Astrocyte of the spinal cord (primary cell): ENCODE measurements around the gene RHOBTB1.

Source experiments
- DNase-seq: peaks from one replicate; pipeline ENCODE4 v3.0.0; 2011; ENCODE audit warnings: low read depth, low spot score
- H3K4me3 ChIP-seq: 2 replicates; pipeline ENCODE4 v1.5.1; 2011; ENCODE audit warnings: low read depth, mild to moderate bottlenecking, low read length, moderate library complexity
- in situ Hi-C: cut with HindIII; loops from 2 replicates; pipeline ENCODE4 v1.10.0; 2017; ENCODE audit warnings: low sequenced_read_pairs
- TF ChIP-seq, protein P1 (sequence below): IDR thresholded peaks from 2 replicates; pipeline ENCODE4 v1.5.1; 2012; ENCODE audit warnings: low read depth, mild to moderate bottlenecking, low read length, inconsistent platforms

Gene RHOBTB1

DNA sequence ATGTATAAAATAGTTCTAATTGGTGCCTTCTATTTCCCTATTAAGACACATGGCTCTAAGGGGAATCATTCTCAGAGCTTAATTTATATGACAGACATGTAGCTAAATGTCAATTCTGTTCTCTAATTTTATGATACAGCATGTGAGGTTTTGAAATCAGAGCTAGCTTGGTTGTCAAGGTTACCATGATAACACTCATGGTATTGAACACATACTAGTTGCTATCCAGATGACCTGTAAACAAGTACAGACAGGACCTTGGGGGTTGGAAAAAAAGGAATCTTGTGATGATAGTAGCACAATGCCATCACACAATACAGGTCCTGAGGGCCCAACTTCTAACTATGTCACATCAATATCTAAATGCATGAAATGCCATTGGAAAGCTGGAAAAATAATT lies 49.2 kb downstream of the RHOBTB1 start:
- in situ Hi-C loops: no loop called here
- TF ChIP-seq, protein P1, sequence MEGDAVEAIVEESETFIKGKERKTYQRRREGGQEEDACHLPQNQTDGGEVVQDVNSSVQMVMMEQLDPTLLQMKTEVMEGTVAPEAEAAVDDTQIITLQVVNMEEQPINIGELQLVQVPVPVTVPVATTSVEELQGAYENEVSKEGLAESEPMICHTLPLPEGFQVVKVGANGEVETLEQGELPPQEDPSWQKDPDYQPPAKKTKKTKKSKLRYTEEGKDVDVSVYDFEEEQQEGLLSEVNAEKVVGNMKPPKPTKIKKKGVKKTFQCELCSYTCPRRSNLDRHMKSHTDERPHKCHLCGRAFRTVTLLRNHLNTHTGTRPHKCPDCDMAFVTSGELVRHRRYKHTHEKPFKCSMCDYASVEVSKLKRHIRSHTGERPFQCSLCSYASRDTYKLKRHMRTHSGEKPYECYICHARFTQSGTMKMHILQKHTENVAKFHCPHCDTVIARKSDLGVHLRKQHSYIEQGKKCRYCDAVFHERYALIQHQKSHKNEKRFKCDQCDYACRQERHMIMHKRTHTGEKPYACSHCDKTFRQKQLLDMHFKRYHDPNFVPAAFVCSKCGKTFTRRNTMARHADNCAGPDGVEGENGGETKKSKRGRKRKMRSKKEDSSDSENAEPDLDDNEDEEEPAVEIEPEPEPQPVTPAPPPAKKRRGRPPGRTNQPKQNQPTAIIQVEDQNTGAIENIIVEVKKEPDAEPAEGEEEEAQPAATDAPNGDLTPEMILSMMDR: no peak
- no peak overlapping the region for H3K4me3 ChIP-seq
- DNase-seq: no peak

DNA sequence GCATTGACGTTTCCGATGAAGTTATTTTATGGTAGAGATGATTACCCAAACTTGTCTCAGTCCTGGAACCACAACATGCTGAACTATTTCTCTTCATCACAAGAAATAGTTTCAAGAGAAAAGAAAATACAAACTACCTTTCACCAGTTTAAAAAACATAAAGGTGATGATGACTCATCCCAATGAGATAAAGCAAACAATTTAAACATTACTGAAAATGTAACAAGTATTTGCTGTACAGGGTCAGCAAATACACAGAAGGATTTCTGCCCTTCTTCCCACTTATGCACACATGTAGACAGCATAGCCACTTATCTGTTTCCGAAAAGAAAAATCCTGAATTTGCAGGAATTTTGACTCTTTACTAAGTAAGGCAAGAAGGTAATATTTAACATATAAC lies 50.8 kb downstream of the RHOBTB1 start:
- in situ Hi-C loops: no loop called here
- TF ChIP-seq, protein P1: no peak
- DNase-seq: no peak
- H3K4me3 ChIP-seq: no peak overlapping the region

DNA sequence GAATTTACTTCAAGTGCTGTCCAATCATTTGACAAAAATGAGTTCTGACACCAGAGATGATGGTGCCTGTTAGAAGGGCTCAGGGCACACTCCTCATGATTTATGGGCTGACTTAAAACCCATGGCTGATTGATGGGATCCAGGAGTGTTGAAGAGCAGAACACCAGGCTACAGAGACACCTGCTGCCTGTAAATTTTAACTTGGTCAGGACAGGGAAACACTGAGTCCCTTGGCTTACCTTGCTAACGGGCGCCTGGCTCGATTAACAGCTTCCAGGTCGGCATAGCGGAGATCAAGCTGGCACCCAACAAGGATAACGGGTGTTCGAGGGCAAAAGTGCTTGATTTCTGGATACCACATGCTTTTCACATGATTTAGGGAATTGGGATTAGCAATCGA lies 51.4 kb downstream of the RHOBTB1 start:
- TF ChIP-seq, protein P1: no peak
- H3K4me3 ChIP-seq: no peak overlapping the region
- in situ Hi-C loops: no loop called here
- no peak for DNase-seq

DNA sequence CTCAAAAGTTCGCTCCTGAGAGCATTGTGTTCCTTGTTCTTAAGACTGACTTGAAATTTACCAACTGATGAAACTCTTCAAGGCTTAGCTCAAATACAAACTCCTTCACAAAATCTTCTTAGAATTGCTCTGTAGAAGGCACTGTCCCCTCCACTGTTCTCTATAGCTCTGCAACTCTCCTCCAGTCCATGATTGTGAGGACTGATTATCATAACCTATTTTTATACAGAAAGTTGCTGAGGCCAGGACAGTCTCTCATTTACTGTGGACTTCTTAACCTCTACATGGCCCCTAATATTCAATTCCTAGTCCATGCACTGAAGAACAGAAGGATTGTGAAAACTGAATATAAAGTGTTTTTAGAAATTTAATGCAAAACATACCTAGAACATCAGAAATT lies 53.2 kb downstream of the RHOBTB1 start:
- no peak for DNase-seq
- TF ChIP-seq, protein P1: no peak
- no peak overlapping the region for H3K4me3 ChIP-seq

DNA sequence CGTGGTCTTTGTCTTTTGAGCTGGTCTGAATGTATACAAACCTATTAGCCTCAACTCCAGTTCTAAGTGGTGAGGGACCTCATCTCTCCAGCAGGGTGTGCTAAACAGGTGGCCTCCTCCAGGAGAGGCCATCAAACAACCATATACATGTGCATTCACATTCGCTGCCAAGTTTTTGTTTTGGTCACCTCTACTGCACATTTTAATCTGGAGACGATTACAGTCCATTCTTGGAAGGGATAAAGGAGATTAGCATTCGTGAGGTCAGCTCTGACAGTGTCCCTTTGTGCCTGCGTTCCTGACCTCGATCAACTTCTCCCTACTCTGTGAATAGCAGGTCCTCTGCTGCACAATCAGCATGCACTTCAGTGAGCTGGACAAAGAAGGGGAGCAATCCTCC lies 60.8 kb downstream of the RHOBTB1 start:
- H3K4me3 ChIP-seq: no peak overlapping the region
- in situ Hi-C loops: no loop called here
- DNase-seq: peak; percentile 15
- TF ChIP-seq, protein P1: peak; percentile 61

More for the DNA sequence above, 53.2 kb downstream of the RHOBTB1 start:
- in situ Hi-C loops: no loop called here

DNA sequence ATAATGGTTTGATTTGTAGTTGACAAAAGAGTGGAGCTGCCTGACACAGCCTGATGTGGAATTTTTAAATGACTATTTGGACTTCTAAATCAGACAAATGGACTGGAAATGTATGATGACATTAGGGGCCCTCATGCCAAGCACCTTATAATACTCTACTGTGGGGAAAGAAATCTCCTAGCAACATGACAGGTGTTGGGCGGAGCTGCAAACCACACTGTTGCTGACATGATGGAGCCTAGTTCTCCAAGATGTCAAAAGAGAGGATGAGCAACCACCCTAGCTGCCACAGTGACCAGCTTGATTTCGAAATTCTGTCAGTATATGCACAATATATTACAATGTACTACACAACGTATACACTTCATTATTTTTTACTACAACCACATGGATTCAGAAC lies 65.8 kb downstream of the RHOBTB1 start:
- TF ChIP-seq, protein P1: no peak
- no peak overlapping the region for H3K4me3 ChIP-seq
- DNase-seq: no peak
- in situ Hi-C loops: no loop called here

DNA sequence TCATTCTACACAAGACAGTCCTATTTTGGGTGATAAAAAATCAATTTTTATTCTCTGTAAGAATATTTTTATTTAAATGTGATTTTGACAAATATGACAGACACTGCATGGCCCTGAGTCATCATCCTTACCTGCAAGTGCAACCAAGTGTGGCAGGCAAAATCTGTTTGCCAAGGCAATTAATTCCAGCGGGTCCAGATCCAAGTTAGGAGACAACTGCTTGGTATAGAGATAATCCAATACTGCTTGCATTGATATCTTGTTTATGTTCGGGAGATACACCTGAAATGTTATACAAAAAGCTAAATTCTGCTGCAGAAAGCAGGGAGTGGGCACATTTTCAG lies 66.2 kb downstream of the RHOBTB1 start:
- in situ Hi-C loops: no loop called here
- DNase-seq: no peak
- TF ChIP-seq, protein P1: no peak
- H3K4me3 ChIP-seq: no peak overlapping the region
